Occipital lobe (tissue), 2 donors: Measurements from ENCODE around the gene SIK3. TPM values are rescaled to one million over a fixed set of nuclear protein-coding genes. Genes with fewer than 3 reads are reported as not detected.
"Not testable (repeated sequence)": the region's sequence is repeated elsewhere in the genome, so short reads cannot be mapped to it uniquely, and the experiment has no call there.

ENCODE experiments used
- DNase-seq: peaks from one replicate; lab custom pipeline; 2025; lab: John Stamatoyannopoulos, UW
- total RNA-seq: library from RNA; depleted of rRNA; stranded (reverse); fragments of >200 nt; gene quantifications from one replicate; pipeline ENCODE4 v1.2.3, GENCODE V29; 2014

SIK3 gene
- total RNA-seq, 1 donor from 2014 or later = 29.9 TPM

GRCh38 chr11:117050121-117050520, 48.1 kb downstream of the SIK3 start:
- DNase-seq = not testable (repeated sequence)

GRCh38 chr11:117046627-117047026, 51.6 kb downstream of the SIK3 start:
- DNase-seq = not testable (repeated sequence)

GRCh38 chr11:117045956-117046355, 52.3 kb downstream of the SIK3 start:
- no peak for DNase-seq

GRCh38 chr11:117045196-117045595, 53.0 kb downstream of the SIK3 start:
- no peak for DNase-seq

GRCh38 chr11:117044287-117045035, 53.8 kb downstream of the SIK3 start:
- DNase-seq = no peak

GRCh38 chr11:117042689-117043088, 55.5 kb downstream of the SIK3 start:
- DNase-seq = no peak

- no peak for DNase-seq
Measured at GRCh38 chr11:117039900-117040299, 58.3 kb downstream of the SIK3 start.

- DNase-seq = no peak
Measured at GRCh38 chr11:117039270-117039669, 59.0 kb downstream of the SIK3 start.

GRCh38 chr11:117037975-117038350, 60.3 kb downstream of the SIK3 start:
- DNase-seq = no peak

- DNase-seq = no peak
Measured at GRCh38 chr11:117037279-117037974, 60.8 kb downstream of the SIK3 start.

GRCh38 chr11:117034901-117035300, 63.3 kb downstream of the SIK3 start:
- no peak for DNase-seq

- no peak for DNase-seq
Measured at GRCh38 chr11:117026593-117027330, 71.5 kb downstream of the SIK3 start.

- DNase-seq = not testable (repeated sequence)
Measured at GRCh38 chr11:117023707-117024106, 74.5 kb downstream of the SIK3 start.

- no peak for DNase-seq
Measured at GRCh38 chr11:117023178-117023577, 75.0 kb downstream of the SIK3 start.

GRCh38 chr11:117022526-117022925, 75.7 kb downstream of the SIK3 start:
- DNase-seq = no peak

- no peak for DNase-seq
Measured at GRCh38 chr11:117020869-117021564, 77.2 kb downstream of the SIK3 start.

- no peak for DNase-seq
Measured at GRCh38 chr11:117020287-117020686, 77.9 kb downstream of the SIK3 start.

GRCh38 chr11:117019871-117020270, 78.4 kb downstream of the SIK3 start:
- DNase-seq = no peak

GRCh38 chr11:117017456-117017855, 80.8 kb downstream of the SIK3 start:
- no peak for DNase-seq

GRCh38 chr11:117016747-117017146, 81.5 kb downstream of the SIK3 start:
- no peak for DNase-seq

GRCh38 chr11:117016246-117016645, 82.0 kb downstream of the SIK3 start:
- no peak for DNase-seq

- DNase-seq = no peak
Measured at GRCh38 chr11:117011541-117011898, 86.7 kb downstream of the SIK3 start.
